Peyer's patch (tissue), 4 donors: ENCODE data around the gene ARCN1.

Experiments
- CTCF ChIP-seq, 6 experiments: fragments of 450-650 bp in 4 of 6; fragments of 200-600 bp in 2 of 6; sonication (generic) in 1 of 6; IDR thresholded peaks; one replicate each; pipeline ENCODE4 v1.5.1; 2017 to 2019; ENCODE audit warnings: antibody characterized with exemption in 6 of 6, mild to moderate bottlenecking in 3 of 6, moderate library complexity in 1 of 6
- POLR2A ChIP-seq, 2 donors: fragments of 450-650 bp; IDR thresholded peaks; one replicate each; pipeline ENCODE4 v1.5.1; 2017; ENCODE audit warnings: antibody characterized with exemption in 2 of 2, mild to moderate bottlenecking in 2 of 2, moderate library complexity in 2 of 2

GRCh38 chr11:118650366-118650765, 78.2 kb downstream of the ARCN1 start:
- TF ChIP-seq CTCF (IDR thresholded peaks at IDR 0.05): no peak
- TF ChIP-seq POLR2A (IDR thresholded peaks at IDR 0.05): no peak
